CD4-positive, alpha-beta T cell treated with Interleukin-10 for 1 hour (primary cell): Measurements from ENCODE around the gene ARHGAP42.
"Not testable (repeated sequence)": the region's sequence is repeated elsewhere in the genome, so short reads cannot be mapped to it uniquely, and the experiment has no call there.

Source experiments
- DNase-seq: peaks from one replicate; pipeline ENCODE4 v3.0.0-alpha.2; 2020

ARHGAP42 gene

GRCh38 chr11:100878474-100878873, 191.4 kb downstream of the ARHGAP42 start:
- DNase-seq: no peak

- no peak for DNase-seq
Measured at GRCh38 chr11:100882957-100883356, 195.9 kb downstream of the ARHGAP42 start.

GRCh38 chr11:100883830-100884229, 196.7 kb downstream of the ARHGAP42 start:
- no peak for DNase-seq

- DNase-seq: no peak
Measured at GRCh38 chr11:100887659-100888058, 200.6 kb downstream of the ARHGAP42 start.

- DNase-seq: no peak
Measured at GRCh38 chr11:100888836-100889235, 201.7 kb downstream of the ARHGAP42 start.

GRCh38 chr11:100889758-100890157, 202.7 kb downstream of the ARHGAP42 start:
- no peak for DNase-seq

GRCh38 chr11:100890789-100891188, 203.7 kb downstream of the ARHGAP42 start:
- DNase-seq: no peak

- no peak for DNase-seq
Measured at GRCh38 chr11:100892886-100893285, 205.8 kb downstream of the ARHGAP42 start.

- DNase-seq: no peak
Measured at GRCh38 chr11:100895449-100895848, 208.4 kb downstream of the ARHGAP42 start.

- not testable (repeated sequence) for DNase-seq
Measured at GRCh38 chr11:100895976-100896375, 208.9 kb downstream of the ARHGAP42 start.

GRCh38 chr11:100901471-100901870, 214.4 kb downstream of the ARHGAP42 start:
- not testable (repeated sequence) for DNase-seq

GRCh38 chr11:100902454-100903141, 215.5 kb downstream of the ARHGAP42 start:
- no peak for DNase-seq

GRCh38 chr11:100903284-100903683, 216.2 kb downstream of the ARHGAP42 start:
- DNase-seq: no peak

- DNase-seq: no peak
Measured at GRCh38 chr11:100905684-100906083, 218.6 kb downstream of the ARHGAP42 start.

- no peak for DNase-seq
Measured at GRCh38 chr11:100908746-100909145, 221.7 kb downstream of the ARHGAP42 start.

- no peak for DNase-seq
Measured at GRCh38 chr11:100910808-100911207, 223.7 kb downstream of the ARHGAP42 start.

GRCh38 chr11:100914415-100915110, 227.5 kb downstream of the ARHGAP42 start:
- DNase-seq: no peak

GRCh38 chr11:100918551-100919500, 231.7 kb downstream of the ARHGAP42 start:
- no peak for DNase-seq

GRCh38 chr11:100920593-100920992, 233.5 kb downstream of the ARHGAP42 start:
- DNase-seq: no peak

GRCh38 chr11:100922121-100922520, 235.0 kb downstream of the ARHGAP42 start:
- no peak for DNase-seq

GRCh38 chr11:100923555-100923954, 236.5 kb downstream of the ARHGAP42 start:
- DNase-seq: no peak

- no peak for DNase-seq
Measured at GRCh38 chr11:100925935-100926334, 238.8 kb downstream of the ARHGAP42 start.

GRCh38 chr11:100927579-100927978, 240.5 kb downstream of the ARHGAP42 start:
- no peak for DNase-seq
